ENCODE data around the gene RNF115.
"Not testable (repeated sequence)": the region's sequence is repeated elsewhere in the genome, so short reads cannot be mapped to it uniquely, and the experiment has no call there.

DNA sequence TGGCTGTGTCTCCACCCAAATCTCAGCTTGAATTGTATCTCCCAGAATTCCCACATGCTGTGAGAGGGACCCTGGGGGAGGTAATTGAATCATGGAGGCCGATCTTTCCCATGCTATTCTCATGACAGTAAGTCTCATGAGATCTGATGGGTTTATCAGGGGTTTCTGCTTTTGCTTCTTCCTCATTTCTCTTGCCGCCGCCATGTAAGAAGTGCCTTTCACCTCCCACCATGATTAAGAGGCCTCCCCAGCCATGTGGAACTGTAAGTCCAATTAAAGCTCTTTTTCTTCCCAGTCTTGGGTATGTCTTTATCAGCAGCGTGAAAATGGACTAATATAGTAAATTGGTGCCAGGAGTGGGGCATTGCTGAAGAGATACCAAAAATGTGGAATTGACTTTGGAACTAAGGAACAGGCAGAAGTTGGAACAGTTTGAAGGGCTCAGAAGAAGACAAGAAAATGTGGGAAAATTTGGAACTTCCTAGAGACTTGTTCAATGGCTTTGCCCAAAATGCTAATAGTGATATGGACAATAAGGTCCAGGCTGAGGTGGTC, 63.4 kb downstream of the RNF115 start:
- TF ChIP-seq, protein P1, sequence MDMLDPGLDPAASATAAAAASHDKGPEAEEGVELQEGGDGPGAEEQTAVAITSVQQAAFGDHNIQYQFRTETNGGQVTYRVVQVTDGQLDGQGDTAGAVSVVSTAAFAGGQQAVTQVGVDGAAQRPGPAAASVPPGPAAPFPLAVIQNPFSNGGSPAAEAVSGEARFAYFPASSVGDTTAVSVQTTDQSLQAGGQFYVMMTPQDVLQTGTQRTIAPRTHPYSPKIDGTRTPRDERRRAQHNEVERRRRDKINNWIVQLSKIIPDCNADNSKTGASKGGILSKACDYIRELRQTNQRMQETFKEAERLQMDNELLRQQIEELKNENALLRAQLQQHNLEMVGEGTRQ (IDR thresholded peaks at IDR 0.05; ENCODE audit: low read length): not testable (repeated sequence)
- TF ChIP-seq, protein P2, sequence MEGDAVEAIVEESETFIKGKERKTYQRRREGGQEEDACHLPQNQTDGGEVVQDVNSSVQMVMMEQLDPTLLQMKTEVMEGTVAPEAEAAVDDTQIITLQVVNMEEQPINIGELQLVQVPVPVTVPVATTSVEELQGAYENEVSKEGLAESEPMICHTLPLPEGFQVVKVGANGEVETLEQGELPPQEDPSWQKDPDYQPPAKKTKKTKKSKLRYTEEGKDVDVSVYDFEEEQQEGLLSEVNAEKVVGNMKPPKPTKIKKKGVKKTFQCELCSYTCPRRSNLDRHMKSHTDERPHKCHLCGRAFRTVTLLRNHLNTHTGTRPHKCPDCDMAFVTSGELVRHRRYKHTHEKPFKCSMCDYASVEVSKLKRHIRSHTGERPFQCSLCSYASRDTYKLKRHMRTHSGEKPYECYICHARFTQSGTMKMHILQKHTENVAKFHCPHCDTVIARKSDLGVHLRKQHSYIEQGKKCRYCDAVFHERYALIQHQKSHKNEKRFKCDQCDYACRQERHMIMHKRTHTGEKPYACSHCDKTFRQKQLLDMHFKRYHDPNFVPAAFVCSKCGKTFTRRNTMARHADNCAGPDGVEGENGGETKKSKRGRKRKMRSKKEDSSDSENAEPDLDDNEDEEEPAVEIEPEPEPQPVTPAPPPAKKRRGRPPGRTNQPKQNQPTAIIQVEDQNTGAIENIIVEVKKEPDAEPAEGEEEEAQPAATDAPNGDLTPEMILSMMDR (IDR thresholded peaks at IDR 0.05; ENCODE audit: control extremely low read depth in 1 of 3, insufficient read depth in 1 of 3, low read depth in 1 of 3, low read length in 3 of 3): not testable (repeated sequence)
- TF ChIP-seq EZH2 (IDR thresholded peaks at IDR 0.05; ENCODE audit: low read depth, low read length, severe bottlenecking); GABPA (IDR thresholded peaks at IDR 0.05; ENCODE audit: borderline replicate concordance, insufficient read depth, low read length); RAD21 (IDR thresholded peaks at IDR 0.05 in 1 of 2, conservative IDR thresholded peaks at IDR 0.05 in 1 of 2; ENCODE audit: low read depth in 2 of 2, low read length in 2 of 2); HDAC2 (IDR thresholded peaks at IDR 0.05; ENCODE audit: borderline replicate concordance in 1 of 2, low read depth in 2 of 2, low read length in 2 of 2): not testable (repeated sequence)

Data from H1 (cell line).